Umbilical cord (tissue), 2 donors: ENCODE results near the gene WNK4. TPM values are rescaled to one million over a fixed set of nuclear protein-coding genes. Genes with fewer than 3 reads are reported as not detected.

Experiments used
- DNase-seq: peaks from one replicate; pipeline ENCODE4 v3.0.0-alpha.2; 2015; ENCODE audit warnings: low spot score
- total RNA-seq: library from RNA; depleted of rRNA; stranded (reverse); fragments of >200 nt; gene quantifications from one replicate; pipeline ENCODE4 v1.2.3, GENCODE V29; 2014; ENCODE audit warnings: low replicate concordance; ENCODE audit not compliant: insufficient read depth

WNK4 gene
- total RNA-seq, 1 donor from 2014 or later: not detected

- no peak for DNase-seq
Measured at GRCh38 chr17:42796066-42796758, 15.8 kb downstream of the WNK4 start.

DNA sequence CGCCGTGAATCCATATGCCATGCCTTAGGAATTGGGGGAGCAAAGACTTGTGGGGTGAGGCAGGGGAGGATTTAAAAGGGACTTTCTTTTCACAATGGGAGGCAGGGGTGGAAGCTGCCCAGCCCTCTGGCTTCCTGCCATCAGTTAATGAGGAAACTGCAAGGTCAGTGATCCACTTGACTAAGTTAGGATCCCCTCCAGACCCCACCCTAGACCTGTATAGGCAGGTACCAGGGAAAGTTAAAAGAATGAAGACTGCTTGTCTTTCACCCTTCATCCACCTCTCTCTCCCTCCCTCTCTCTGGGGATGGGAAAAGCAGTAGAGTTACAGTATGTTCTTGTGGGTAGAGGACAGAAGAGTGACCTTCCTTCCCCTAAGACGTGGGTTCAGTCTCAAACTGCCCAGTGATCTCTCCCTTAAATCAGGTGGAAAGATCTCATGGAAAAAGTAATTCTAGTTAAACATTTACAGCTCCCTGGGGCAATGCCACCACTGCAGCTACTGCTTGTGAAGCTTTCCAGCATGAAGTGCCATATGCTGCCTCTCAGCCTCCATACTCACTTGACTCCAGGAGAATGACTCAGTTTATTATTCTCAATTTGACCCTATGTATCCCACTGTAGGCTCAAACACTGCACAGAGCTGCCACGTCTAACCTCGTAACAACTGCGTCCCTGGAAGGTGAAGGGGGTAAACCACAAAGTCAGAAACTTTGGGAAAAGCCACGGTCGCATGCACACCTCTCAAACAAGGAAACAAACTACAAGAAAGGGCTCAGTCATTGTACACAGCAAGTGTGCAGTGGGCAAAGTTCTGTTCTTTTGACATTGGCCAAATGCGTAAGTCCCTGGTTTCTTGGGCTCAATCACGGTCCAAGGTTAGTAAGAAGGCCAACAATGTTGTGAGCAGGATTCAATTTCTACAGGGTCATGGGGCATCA lies 16.9 kb downstream of the WNK4 start:
- DNase-seq: no peak

GRCh38 chr17:42798011-42798382 lies 17.6 kb downstream of the WNK4 start:
- DNase-seq: no peak

DNA sequence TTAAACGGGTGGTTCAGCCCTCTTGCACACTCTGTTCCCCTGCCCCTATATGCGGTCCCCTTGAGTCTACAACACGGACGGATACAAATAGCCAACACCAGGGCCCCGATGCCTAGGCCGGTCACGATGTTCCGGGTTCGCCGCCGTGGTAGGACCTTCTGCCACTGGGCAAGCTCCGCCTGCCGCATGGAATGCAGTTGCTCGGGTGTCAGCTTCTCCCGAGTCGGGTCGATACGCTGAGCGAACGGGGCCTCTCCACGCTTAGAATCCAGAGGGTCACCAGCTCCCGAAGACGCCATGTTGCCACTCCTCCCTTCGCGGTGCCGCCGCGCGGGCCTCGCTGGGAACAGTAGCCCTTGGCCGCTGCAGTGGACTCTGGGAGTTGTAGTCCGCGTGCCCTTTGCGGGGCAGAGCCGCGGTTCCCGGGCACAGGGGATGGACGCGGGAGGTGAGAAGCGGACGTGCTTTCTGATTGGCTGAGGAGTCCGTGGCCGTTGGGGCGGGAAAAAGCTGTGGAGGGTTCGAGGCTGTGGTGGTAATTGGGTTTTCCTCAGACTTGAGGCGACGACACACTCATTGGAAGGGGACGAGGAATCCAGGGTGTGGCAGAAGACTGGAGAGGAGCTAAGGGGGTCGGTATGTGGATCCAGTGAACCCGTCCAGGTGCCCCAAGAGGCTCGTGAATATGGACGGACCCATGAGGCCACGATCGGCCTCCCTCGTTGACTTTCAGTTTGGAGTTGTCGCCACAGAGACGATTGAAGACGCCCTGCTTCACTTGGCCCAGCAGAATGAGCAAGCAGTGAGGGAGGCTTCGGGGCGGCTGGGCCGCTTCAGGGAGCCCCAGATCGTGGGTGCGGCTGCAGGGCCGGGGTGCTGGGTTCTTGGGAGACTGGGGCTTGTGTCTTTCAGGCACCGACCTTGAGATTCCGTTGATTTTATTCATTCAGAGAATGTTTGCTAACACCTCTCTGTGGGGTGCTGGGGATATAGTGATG lies 18.3 kb downstream of the WNK4 start, which contains the start of the genes CNTD1 and COA3:
TSS of gene CNTD1 (plus strand) at position 479 of the 998 bp plus-strand sequence. CDS start at position 686, 207 bp downstream.
TSS of gene COA3 (minus strand) at position 322 of the 998 bp plus-strand sequence. CDS start at position 299, 23 bp downstream.
- DNase-seq: peak; percentile 89

DNA sequence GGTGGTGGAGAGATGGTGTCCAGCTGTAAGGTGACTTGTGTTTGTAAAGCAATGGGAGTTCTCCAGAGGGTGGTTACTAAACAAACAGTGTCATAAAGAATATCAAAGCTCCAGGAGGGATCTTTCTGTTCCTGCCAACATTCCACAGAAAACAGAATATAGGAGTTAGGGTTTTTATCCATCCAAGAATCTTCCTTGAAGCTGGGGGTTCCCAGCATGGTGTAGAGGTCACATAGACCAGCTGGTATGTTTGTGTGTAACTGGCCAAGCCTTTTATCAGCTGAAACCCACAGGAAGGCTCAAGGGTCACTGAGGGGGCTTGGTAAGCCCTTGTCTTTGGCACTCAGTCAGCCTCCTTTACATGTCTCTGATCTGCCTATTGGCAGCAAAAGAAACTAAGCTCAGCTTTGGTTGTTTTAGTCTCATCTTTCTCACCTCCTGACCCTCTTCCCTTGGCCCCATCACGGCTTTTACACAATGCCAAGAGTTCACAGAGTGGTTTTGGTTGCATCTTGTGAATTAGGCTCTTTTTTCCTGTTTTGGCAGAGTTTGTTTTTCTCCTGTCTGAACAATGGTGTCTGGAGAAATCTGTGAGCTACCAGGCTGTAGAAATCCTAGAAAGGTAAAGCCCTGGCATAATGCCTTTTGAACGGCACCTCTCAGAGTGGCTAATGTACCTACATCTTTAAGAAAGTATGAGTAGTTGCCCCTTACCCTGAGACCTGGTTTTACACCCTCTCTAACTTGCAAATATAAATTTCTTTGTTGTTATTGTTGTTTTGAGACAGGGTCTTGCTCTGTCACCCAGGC lies 22.9 kb downstream of the WNK4 start:
- no peak for DNase-seq

DNA sequence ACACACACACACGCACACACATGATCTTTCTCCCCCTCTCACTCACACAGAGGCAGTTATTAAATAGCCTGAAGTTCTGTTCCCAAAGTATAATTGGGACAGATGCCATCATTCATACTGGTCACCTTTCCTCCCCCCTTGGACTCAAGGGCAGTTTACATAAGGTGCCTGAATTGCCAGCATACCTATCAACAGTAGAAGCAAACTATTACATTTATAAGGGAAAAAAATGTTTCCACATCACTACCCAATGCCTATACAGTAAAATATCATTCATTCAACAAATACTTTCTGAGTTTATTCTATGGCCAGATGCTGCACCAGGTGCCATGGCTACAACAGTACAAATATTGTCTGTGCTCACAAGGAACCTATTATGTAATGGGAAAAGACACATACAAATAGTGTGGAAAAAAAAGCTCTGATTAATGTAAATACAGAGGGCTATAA lies 24.5 kb downstream of the WNK4 start:
- DNase-seq: no peak

DNA sequence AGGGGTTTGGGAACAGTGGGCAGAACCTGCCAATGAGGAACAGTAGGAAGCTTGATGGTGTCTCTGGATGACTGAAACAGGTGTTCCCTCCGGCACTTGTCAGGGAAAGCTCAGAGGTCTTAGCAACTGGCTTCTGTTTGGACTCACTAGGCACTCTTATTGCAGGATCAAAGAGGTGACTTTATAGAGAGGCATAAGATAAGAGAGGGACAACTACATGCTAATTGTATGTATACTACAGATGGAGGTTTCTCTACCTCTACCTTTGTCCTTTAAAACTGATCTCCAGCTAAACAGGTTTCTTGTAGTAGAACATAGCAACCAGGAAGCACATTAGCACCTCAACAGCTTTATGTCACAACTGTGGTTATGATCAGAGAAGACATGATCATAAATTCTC lies 25.8 kb downstream of the WNK4 start:
- no peak for DNase-seq

DNA sequence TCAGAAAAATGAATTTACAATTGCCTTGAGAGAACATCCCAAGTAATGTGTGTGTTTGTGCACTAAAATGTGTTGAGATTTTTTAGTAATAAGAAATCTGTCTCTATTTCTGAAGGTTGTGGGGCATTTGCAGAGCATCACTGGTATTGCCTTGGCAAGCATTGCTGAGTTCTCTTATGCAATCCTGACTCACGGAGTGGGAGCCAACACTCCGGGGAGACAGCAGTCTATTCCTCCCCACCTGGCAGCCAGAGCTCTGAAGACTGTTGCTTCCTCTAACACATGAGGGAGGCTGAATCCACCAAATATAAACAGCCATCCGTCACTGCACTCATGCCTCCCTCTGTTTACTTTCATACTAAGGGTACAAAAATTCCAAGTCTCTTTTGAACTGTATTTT lies 28.8 kb downstream of the WNK4 start:
- DNase-seq: no peak

DNA sequence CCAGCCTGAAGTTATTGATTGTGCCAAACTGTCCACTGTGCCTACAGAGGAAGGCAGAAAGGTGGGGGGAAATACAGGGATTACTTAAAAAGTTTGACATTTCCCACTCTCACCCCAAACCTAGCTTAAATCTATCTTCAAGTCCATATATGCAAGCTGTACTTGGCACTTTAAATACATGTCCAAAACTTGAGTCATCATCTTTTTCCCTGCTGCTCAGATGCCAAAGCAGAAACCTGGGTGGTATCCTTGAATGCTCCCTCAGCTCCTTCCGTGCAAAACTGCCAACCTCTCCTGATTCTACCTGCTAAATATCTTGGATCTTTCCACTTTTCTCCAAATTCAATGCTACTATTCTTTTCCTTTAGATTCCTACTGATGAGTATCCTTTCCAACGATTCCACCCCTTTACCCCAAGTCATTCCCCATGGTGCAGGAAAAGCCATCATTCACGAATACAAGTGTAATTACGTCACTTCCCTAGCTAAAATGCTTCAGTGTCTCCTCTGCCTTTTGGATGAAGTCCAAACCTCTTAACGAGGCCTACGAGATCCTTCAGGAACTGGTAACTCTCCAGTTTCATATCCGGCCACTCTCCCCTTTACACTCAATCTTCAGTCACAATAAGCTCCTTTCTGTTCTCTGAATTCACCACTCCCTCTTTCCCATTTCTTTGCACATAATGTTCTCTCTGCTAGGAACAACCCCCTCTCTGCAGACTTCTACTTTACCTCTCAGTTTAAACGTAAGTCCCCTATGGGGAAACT lies 34.4 kb downstream of the WNK4 start:
- DNase-seq: no peak

DNA sequence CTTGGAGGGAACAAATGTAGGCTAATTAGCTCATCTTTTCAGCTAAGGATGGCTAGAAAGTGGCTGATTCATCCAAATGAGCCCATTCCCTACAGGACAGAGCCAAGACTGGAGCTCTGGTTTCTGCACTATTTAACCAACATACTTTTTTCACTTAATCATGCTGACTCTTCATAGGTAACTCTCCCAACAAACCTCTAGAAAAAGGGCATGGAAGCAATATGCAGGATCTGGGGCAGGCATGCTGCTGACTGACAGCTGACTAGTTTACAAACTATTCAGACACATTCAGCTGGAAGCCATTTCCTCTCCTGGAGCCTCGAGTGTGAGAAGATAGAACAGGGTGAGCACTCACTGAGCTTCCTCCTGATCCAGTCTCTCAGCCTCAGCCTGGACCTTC lies 37.5 kb downstream of the WNK4 start:
- no peak for DNase-seq

DNA sequence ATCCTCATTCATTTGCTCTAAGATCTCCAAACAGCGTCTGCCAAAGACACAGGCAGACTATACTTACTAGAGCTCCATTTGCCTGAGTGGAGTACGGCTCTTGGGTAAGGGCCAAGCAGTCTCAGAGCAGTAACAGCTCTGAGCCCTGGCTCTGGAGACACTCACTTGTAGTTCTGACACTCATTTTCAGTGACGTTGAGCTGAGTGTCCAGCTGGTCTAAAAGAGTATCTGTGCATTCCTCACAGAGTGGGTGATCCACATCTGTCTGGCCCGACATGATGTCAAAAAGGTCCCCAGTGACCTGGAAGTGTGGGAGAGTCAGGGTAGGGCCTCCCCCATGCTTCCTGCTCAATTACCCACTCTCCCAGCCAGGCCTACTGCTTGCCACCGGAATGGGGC lies 38.0 kb downstream of the WNK4 start:
- DNase-seq: peak; percentile 69

DNA sequence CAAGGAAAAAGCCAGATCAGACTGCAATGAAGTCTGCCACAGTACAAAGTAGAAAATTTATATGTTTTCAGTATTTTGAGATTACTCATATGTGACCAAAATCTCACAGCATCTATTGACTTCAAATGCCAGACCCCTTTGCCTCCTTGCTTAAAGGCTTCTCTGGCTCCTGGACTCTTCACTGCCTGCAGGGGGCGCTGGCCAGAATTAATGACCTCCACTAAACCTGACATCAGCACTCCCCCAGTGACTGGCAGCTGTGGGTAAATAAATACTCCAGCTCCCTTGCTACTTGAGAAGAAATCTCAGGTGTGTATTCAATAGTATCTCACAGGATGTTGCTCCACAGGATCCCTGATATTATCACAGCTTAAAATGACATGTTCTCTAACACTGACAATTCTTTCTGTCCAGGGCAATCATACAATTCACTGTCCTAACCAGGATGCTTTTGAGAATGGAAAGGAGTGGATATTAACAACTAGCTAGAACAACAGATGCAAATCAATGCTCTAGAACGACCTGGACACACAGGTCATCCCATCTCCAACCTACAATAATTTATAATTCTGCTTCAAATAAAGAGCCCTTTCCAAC lies 39.6 kb downstream of the WNK4 start:
- no peak for DNase-seq

DNA sequence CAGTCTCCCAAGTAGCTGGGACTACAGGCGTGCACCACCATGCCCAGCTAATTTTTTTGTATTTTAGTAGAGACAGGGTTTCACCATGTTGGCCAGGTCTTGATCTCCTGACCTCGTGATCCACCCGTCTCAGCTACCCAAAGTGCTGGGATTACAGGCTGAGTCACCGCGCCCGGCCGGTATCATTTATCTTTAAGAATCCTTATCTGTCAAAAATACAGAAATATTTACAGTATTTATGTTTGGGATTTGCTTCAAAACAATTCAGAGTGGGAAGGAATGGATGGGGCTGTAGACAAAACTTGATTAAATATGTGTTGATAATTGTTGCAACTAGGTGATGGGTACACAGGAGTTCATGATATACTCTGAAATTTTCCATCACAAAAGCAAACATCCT lies 40.8 kb downstream of the WNK4 start:
- DNase-seq: no peak

DNA sequence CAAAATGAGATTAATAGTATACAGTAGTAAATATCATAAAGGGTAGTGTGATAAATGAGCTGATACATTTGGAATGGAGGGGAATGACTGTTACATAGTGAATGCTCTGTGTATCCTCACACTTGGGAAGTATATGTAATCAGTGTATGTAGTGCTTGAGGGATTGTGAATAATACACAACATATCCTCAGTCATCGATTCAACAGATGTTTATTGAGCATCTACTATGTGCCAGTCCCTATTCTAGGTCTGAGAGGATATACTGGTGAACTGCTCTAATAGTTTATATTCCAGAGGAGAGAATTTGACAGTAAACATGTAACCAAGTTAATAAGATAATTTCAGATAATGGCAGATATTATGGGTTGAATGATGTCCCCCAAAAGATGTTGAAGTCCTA lies 47.1 kb downstream of the WNK4 start:
- DNase-seq: no peak

DNA sequence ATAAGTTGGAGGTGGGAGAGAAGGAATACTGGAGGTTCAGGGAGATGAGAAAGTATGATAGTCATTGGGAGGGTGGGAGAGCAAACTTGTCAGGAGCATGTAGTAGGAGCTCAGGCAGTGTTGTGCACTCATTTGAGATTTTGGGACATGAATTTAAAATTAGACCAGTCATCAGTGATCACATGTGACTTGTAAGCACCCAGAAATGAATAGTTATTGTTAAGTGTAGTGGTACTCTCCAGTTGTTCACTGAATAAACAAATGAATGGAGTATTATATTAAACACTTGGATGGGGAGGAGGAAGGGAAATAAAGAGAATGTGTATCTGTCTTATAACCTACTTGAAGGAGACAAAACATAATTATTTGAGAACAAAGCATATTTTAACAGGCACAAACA lies 50.6 kb downstream of the WNK4 start:
- no peak for DNase-seq

GRCh38 chr17:42832213-42832933 lies 52.0 kb downstream of the WNK4 start:
- no peak for DNase-seq

GRCh38 chr17:42832934-42833766 lies 52.7 kb downstream of the WNK4 start, which contains the start of gene PSME3:
Gene PSME3 (plus strand): TSS chr17:42833397. CDS start chr17:42833632, 235 bp downstream.
- DNase-seq: peak; percentile 95
